H9 (cell line): ENCODE measurements around the gene RPGRIP1L. TPM values are rescaled to one million over a fixed set of nuclear protein-coding genes. Genes with fewer than 3 reads are reported as not detected.

ENCODE experiments used
- DNase-seq: peaks from one replicate; pipeline ENCODE4 v3.0.0-alpha.2; 2017
- H2AFZ ChIP-seq: one replicate; pipeline ENCODE4 v1.6.1; 2013; ENCODE audit warnings: mild to moderate bottlenecking, low read length, control low read depth, moderate library complexity
- H2AK5ac ChIP-seq: 2 replicates; pipeline ENCODE4 v1.6.1; 2013; ENCODE audit warnings: low read length, control low read depth, mixed read lengths; ENCODE audit not compliant: insufficient read length
- H2BK120ac ChIP-seq: one replicate; pipeline ENCODE4 v1.6.1; 2013; ENCODE audit warnings: low read depth, mild to moderate bottlenecking, low read length, control low read depth, inconsistent platforms; ENCODE audit not compliant: poor library complexity, severe bottlenecking
- H2BK12ac ChIP-seq: 2 replicates; pipeline ENCODE4 v1.6.1; 2013; ENCODE audit warnings: low read length, control low read depth, mixed read lengths, low read depth; ENCODE audit not compliant: insufficient read length
- H2BK15ac ChIP-seq: 2 replicates; pipeline ENCODE4 v1.6.1; 2013; ENCODE audit warnings: low read depth, low read length, control low read depth
- H2BK20ac ChIP-seq: one replicate; pipeline ENCODE4 v1.6.1; 2013; ENCODE audit warnings: low read depth, mild to moderate bottlenecking, low read length, control low read depth, inconsistent platforms; ENCODE audit not compliant: poor library complexity, severe bottlenecking
- H2BK5ac ChIP-seq: 2 replicates; pipeline ENCODE4 v1.6.1; 2013; ENCODE audit warnings: low read length, control low read depth, mixed read lengths; ENCODE audit not compliant: insufficient read length
- H3K14ac ChIP-seq: 2 replicates; pipeline ENCODE4 v1.6.1; 2013; ENCODE audit warnings: low read length, control low read depth; ENCODE audit not compliant: insufficient read depth
- H3K18ac ChIP-seq: 2 replicates; pipeline ENCODE4 v1.6.1; 2013; ENCODE audit warnings: low read depth, mild to moderate bottlenecking, mixed read lengths, low read length, control low read depth; ENCODE audit not compliant: insufficient read length
- H3K23ac ChIP-seq: 2 replicates; pipeline ENCODE4 v1.6.1; 2013; ENCODE audit warnings: low read length, control low read depth, mixed read lengths, low read depth; ENCODE audit not compliant: insufficient read length
- H3K23me2 ChIP-seq: 2 replicates; pipeline ENCODE4 v1.6.1; 2013; ENCODE audit warnings: low read depth, mild to moderate bottlenecking, mixed read lengths, low read length, control low read depth; ENCODE audit not compliant: insufficient read length, poor library complexity, severe bottlenecking
- H3K27ac ChIP-seq: 2 replicates; pipeline ENCODE4 v1.5.1; 2013; ENCODE audit warnings: low read length, control low read depth, mixed read lengths, low read depth; ENCODE audit not compliant: insufficient read length
- H3K27me3 ChIP-seq: 2 replicates; pipeline ENCODE4 v1.6.1; 2013; ENCODE audit warnings: low read length, control low read depth, inconsistent platforms; ENCODE audit not compliant: insufficient read depth
- H3K4ac ChIP-seq: 2 replicates; pipeline ENCODE4 v1.6.1; 2013; ENCODE audit warnings: low read depth, mild to moderate bottlenecking, control low read depth, inconsistent platforms, low read length, moderate library complexity
- H3K4me1 ChIP-seq: 2 replicates; pipeline ENCODE4 v1.6.1; 2013; ENCODE audit warnings: low read length, control low read depth, inconsistent platforms; ENCODE audit not compliant: insufficient read depth
- H3K4me2 ChIP-seq: 2 replicates; pipeline ENCODE4 v1.6.1; 2013; ENCODE audit warnings: low read length, control low read depth, mixed read lengths; ENCODE audit not compliant: insufficient read length, insufficient read depth
- H3K56ac ChIP-seq: 2 replicates; pipeline ENCODE4 v1.6.1; 2013; ENCODE audit warnings: low read depth, mild to moderate bottlenecking, mixed read lengths, low read length, control low read depth; ENCODE audit not compliant: insufficient read length
- H3K79me1 ChIP-seq: 2 replicates; pipeline ENCODE4 v1.6.1; 2013; ENCODE audit warnings: low read depth, mild to moderate bottlenecking, moderate library complexity, low read length, control low read depth, inconsistent platforms; ENCODE audit not compliant: insufficient read depth, poor library complexity, severe bottlenecking
- H3K79me2 ChIP-seq: 2 replicates; pipeline ENCODE4 v1.6.1; 2013; ENCODE audit warnings: low read length, control low read depth, inconsistent platforms; ENCODE audit not compliant: insufficient read depth
- H3K9ac ChIP-seq: 2 replicates; pipeline ENCODE4 v1.6.1; 2013; ENCODE audit warnings: low read length, control low read depth, mixed read lengths; ENCODE audit not compliant: insufficient read length; ENCODE audit errors: extremely low read depth
- H3K9me3 ChIP-seq: one replicate; pipeline ENCODE4 v1.6.1; 2013; ENCODE audit warnings: low read depth, low read length, inconsistent platforms; ENCODE audit not compliant: control insufficient read depth
- H3T11ph ChIP-seq: one replicate; pipeline ENCODE4 v1.6.1; 2013; ENCODE audit warnings: mild to moderate bottlenecking, low read length, control low read depth, inconsistent platforms
- H4K20me1 ChIP-seq: one replicate; pipeline ENCODE4 v1.6.1; 2013; ENCODE audit not compliant: control insufficient read depth, insufficient read length, insufficient read depth
- H4K5ac ChIP-seq: 2 replicates; pipeline ENCODE4 v1.6.1; 2013; ENCODE audit warnings: low read depth, mild to moderate bottlenecking, mixed read lengths, low read length, control low read depth; ENCODE audit not compliant: insufficient read length
- H4K8ac ChIP-seq: replicated peaks from 2 replicates; pipeline ENCODE4 v1.6.1; 2013; ENCODE audit warnings: low read length, control low read depth, mixed read lengths, low read depth; ENCODE audit not compliant: insufficient read length
- H4K91ac ChIP-seq: 2 replicates; pipeline ENCODE4 v1.6.1; 2013; ENCODE audit warnings: low read depth, mild to moderate bottlenecking, moderate library complexity, mixed read lengths, low read length, control low read depth; ENCODE audit not compliant: insufficient read length
- H3K27ac Mint-ChIP-seq, 3 experiments: 2 replicates in 2 of 3; 3 replicates in 1 of 3; pipeline ENCODE4 v1.8.0; 2020 to 2021; ENCODE audit warnings: mixed read lengths in 3 of 3, mild to moderate bottlenecking in 1 of 3, moderate library complexity in 1 of 3
- H3K27me3 Mint-ChIP-seq: 2 replicates; pipeline ENCODE4 v1.8.0; 2021; ENCODE audit warnings: low read depth, mild to moderate bottlenecking, moderate library complexity, mixed read lengths
- H3K36me3 Mint-ChIP-seq, 3 experiments: 2 replicates in 2 of 3; 3 replicates in 1 of 3; pipeline ENCODE4 v1.8.0; 2020 to 2021; ENCODE audit warnings: low read depth in 3 of 3, mixed read lengths in 3 of 3; ENCODE audit not compliant: insufficient read depth in 1 of 3
- H3K4me1 Mint-ChIP-seq, 2 experiments: 2 replicates each; pipeline ENCODE4 v1.8.0; 2020; ENCODE audit warnings: mixed read lengths in 2 of 2
- H3K4me3 Mint-ChIP-seq, 2 experiments: 2 replicates in 1 of 2; 3 replicates in 1 of 2; pipeline ENCODE4 v1.8.0; 2020 to 2021; ENCODE audit warnings: mild to moderate bottlenecking in 2 of 2, mixed read lengths in 2 of 2, moderate library complexity in 1 of 2
- H3K9me3 Mint-ChIP-seq, 2 experiments: 2 replicates in 1 of 2; 3 replicates in 1 of 2; pipeline ENCODE4 v1.8.0; 2020; ENCODE audit warnings: mild to moderate bottlenecking in 2 of 2, mixed read lengths in 2 of 2, moderate library complexity in 1 of 2
- WGBS: extraction: QIAGEN DNeasy Blood & Tissue Kit; methylation state at CpG from one replicate; pipeline ENCODE4 v1.1.7; 2013; ENCODE audit warnings: missing lambda C conversion rate, low lambda C conversion rate, mixed read lengths; ENCODE audit not compliant: insufficient read length; ENCODE audit errors: extremely low coverage; 5-methylcytosine and 5-hydroxymethylcytosine counted together
- total RNA-seq: library from RNA; stranded (reverse); gene quantifications from 2 replicates; pipeline ENCODE4 v1.2.1, GENCODE V29; 2021
- TF ChIP-seq, protein P1 (sequence below): fragments of 200-600 bp; sonication (generic); conservative IDR thresholded peaks from 3 replicates; pipeline ENCODE4 v1.8.0; 2021; ENCODE audit warnings: antibody characterized with exemption, mild to moderate bottlenecking

Gene RPGRIP1L
- total RNA-seq, 1 experiment from 2014 or later: 11.7 TPM

DNA sequence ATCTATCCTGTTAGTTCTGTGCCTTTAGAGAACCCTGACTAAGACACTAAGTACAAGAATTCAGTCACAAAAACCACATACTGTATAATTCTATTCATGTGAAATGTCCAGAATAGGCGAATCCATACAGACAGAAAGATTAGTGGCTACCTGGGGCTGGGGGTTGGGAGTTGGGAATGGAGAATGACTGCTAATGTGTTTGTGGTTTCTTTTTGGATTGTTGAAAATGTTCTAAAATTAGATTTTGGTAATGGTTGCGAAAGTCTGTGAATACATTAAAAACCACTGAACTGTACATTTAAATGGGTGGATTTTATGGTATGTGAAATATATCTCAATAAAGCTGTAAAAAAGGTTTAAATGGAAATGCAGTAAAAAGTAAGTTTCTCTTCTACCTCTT, 120.3 kb downstream of the RPGRIP1L start:
- H3K18ac ChIP-seq: no peak overlapping the region
- WGBS: no CpG with 5 or more reads among the region's 2 CpGs
- H3K9me3 ChIP-seq: no peaks in the 10 kb centered on the region
- Mint-ChIP-seq H3K36me3 (no peaks in the 10 kb centered on the region; a peak in 1 of 7 replicates), H3K9me3 (no peaks in the 10 kb centered on the region), H3K4me1 (peaks cover 0 to 5% of the 10 kb centered on the region in 2 experiments; a peak in 1 of 4 replicates), H3K27me3 (no peaks in the 10 kb centered on the region; the same call in 1 of the 2 replicates), H3K27ac (no peak overlapping the region), H3K4me3 (no peak overlapping the region)
- no peaks in the 10 kb centered on the region for H3K27me3 ChIP-seq
- no peak for DNase-seq
- H3T11ph ChIP-seq: no peak overlapping the region
- no peak overlapping the region for H3K56ac ChIP-seq
- no peak overlapping the region for H3K9ac ChIP-seq
- H3K4me2 ChIP-seq: no peak overlapping the region
- no peak overlapping the region for H2AFZ ChIP-seq
- TF ChIP-seq, protein P1, sequence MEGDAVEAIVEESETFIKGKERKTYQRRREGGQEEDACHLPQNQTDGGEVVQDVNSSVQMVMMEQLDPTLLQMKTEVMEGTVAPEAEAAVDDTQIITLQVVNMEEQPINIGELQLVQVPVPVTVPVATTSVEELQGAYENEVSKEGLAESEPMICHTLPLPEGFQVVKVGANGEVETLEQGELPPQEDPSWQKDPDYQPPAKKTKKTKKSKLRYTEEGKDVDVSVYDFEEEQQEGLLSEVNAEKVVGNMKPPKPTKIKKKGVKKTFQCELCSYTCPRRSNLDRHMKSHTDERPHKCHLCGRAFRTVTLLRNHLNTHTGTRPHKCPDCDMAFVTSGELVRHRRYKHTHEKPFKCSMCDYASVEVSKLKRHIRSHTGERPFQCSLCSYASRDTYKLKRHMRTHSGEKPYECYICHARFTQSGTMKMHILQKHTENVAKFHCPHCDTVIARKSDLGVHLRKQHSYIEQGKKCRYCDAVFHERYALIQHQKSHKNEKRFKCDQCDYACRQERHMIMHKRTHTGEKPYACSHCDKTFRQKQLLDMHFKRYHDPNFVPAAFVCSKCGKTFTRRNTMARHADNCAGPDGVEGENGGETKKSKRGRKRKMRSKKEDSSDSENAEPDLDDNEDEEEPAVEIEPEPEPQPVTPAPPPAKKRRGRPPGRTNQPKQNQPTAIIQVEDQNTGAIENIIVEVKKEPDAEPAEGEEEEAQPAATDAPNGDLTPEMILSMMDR: no peak
- H3K23me2 ChIP-seq: no peaks in the 10 kb centered on the region
- H3K4me1 ChIP-seq: no peaks in the 10 kb centered on the region
- no peak overlapping the region for H2AK5ac ChIP-seq
- H2BK15ac ChIP-seq: no peak overlapping the region
- no peak overlapping the region for H4K5ac ChIP-seq
- H3K23ac ChIP-seq: no peak overlapping the region
- H2BK20ac ChIP-seq: no peak overlapping the region
- no peaks in the 10 kb centered on the region for H4K20me1 ChIP-seq
- H2BK5ac ChIP-seq: no peak overlapping the region
- no peak overlapping the region for H3K14ac ChIP-seq
- H3K4ac ChIP-seq: no peak overlapping the region
- no peak overlapping the region for H4K8ac ChIP-seq
- no peaks in the 10 kb centered on the region for H3K79me1 ChIP-seq
- no peak overlapping the region for H2BK120ac ChIP-seq
- no peak overlapping the region for H2BK12ac ChIP-seq
- H4K91ac ChIP-seq: no peak overlapping the region
- H3K27ac ChIP-seq: no peak overlapping the region
- H3K79me2 ChIP-seq: no peaks in the 10 kb centered on the region
